H9 (cell line): Measurements from ENCODE around the gene ASTN2. TPM values are rescaled to one million over a fixed set of nuclear protein-coding genes. Genes with fewer than 3 reads are reported as not detected.

Experiments
- DNase-seq: peaks from one replicate; pipeline ENCODE4 v3.0.0-alpha.2; 2017
- H2AFZ ChIP-seq: one replicate; pipeline ENCODE4 v1.6.1; 2013; ENCODE audit warnings: mild to moderate bottlenecking, low read length, control low read depth, moderate library complexity
- H2AK5ac ChIP-seq: 2 replicates; pipeline ENCODE4 v1.6.1; 2013; ENCODE audit warnings: low read length, control low read depth, mixed read lengths; ENCODE audit not compliant: insufficient read length
- H2BK120ac ChIP-seq: one replicate; pipeline ENCODE4 v1.6.1; 2013; ENCODE audit warnings: low read depth, mild to moderate bottlenecking, low read length, control low read depth, inconsistent platforms; ENCODE audit not compliant: poor library complexity, severe bottlenecking
- H2BK12ac ChIP-seq: 2 replicates; pipeline ENCODE4 v1.6.1; 2013; ENCODE audit warnings: low read length, control low read depth, mixed read lengths, low read depth; ENCODE audit not compliant: insufficient read length
- H2BK15ac ChIP-seq: 2 replicates; pipeline ENCODE4 v1.6.1; 2013; ENCODE audit warnings: low read depth, low read length, control low read depth
- H2BK20ac ChIP-seq: one replicate; pipeline ENCODE4 v1.6.1; 2013; ENCODE audit warnings: low read depth, mild to moderate bottlenecking, low read length, control low read depth, inconsistent platforms; ENCODE audit not compliant: poor library complexity, severe bottlenecking
- H2BK5ac ChIP-seq: 2 replicates; pipeline ENCODE4 v1.6.1; 2013; ENCODE audit warnings: low read length, control low read depth, mixed read lengths; ENCODE audit not compliant: insufficient read length
- H3K14ac ChIP-seq: 2 replicates; pipeline ENCODE4 v1.6.1; 2013; ENCODE audit warnings: low read length, control low read depth; ENCODE audit not compliant: insufficient read depth
- H3K18ac ChIP-seq: 2 replicates; pipeline ENCODE4 v1.6.1; 2013; ENCODE audit warnings: low read depth, mild to moderate bottlenecking, mixed read lengths, low read length, control low read depth; ENCODE audit not compliant: insufficient read length
- H3K23ac ChIP-seq: 2 replicates; pipeline ENCODE4 v1.6.1; 2013; ENCODE audit warnings: low read length, control low read depth, mixed read lengths, low read depth; ENCODE audit not compliant: insufficient read length
- H3K23me2 ChIP-seq: 2 replicates; pipeline ENCODE4 v1.6.1; 2013; ENCODE audit warnings: low read depth, mild to moderate bottlenecking, mixed read lengths, low read length, control low read depth; ENCODE audit not compliant: insufficient read length, poor library complexity, severe bottlenecking
- H3K27ac ChIP-seq: 2 replicates; pipeline ENCODE4 v1.5.1; 2013; ENCODE audit warnings: low read length, control low read depth, mixed read lengths, low read depth; ENCODE audit not compliant: insufficient read length
- H3K27me3 ChIP-seq: 2 replicates; pipeline ENCODE4 v1.6.1; 2013; ENCODE audit warnings: low read length, control low read depth, inconsistent platforms; ENCODE audit not compliant: insufficient read depth
- H3K4ac ChIP-seq: 2 replicates; pipeline ENCODE4 v1.6.1; 2013; ENCODE audit warnings: low read depth, mild to moderate bottlenecking, control low read depth, inconsistent platforms, low read length, moderate library complexity
- H3K4me1 ChIP-seq: 2 replicates; pipeline ENCODE4 v1.6.1; 2013; ENCODE audit warnings: low read length, control low read depth, inconsistent platforms; ENCODE audit not compliant: insufficient read depth
- H3K4me2 ChIP-seq: 2 replicates; pipeline ENCODE4 v1.6.1; 2013; ENCODE audit warnings: low read length, control low read depth, mixed read lengths; ENCODE audit not compliant: insufficient read length, insufficient read depth
- H3K56ac ChIP-seq: 2 replicates; pipeline ENCODE4 v1.6.1; 2013; ENCODE audit warnings: low read depth, mild to moderate bottlenecking, mixed read lengths, low read length, control low read depth; ENCODE audit not compliant: insufficient read length
- H3K79me1 ChIP-seq: 2 replicates; pipeline ENCODE4 v1.6.1; 2013; ENCODE audit warnings: low read depth, mild to moderate bottlenecking, moderate library complexity, low read length, control low read depth, inconsistent platforms; ENCODE audit not compliant: insufficient read depth, poor library complexity, severe bottlenecking
- H3K79me2 ChIP-seq: 2 replicates; pipeline ENCODE4 v1.6.1; 2013; ENCODE audit warnings: low read length, control low read depth, inconsistent platforms; ENCODE audit not compliant: insufficient read depth
- H3K9ac ChIP-seq: 2 replicates; pipeline ENCODE4 v1.6.1; 2013; ENCODE audit warnings: low read length, control low read depth, mixed read lengths; ENCODE audit not compliant: insufficient read length; ENCODE audit errors: extremely low read depth
- H3K9me3 ChIP-seq: one replicate; pipeline ENCODE4 v1.6.1; 2013; ENCODE audit warnings: low read depth, low read length, inconsistent platforms; ENCODE audit not compliant: control insufficient read depth
- H3T11ph ChIP-seq: one replicate; pipeline ENCODE4 v1.6.1; 2013; ENCODE audit warnings: mild to moderate bottlenecking, low read length, control low read depth, inconsistent platforms
- H4K20me1 ChIP-seq: one replicate; pipeline ENCODE4 v1.6.1; 2013; ENCODE audit not compliant: control insufficient read depth, insufficient read length, insufficient read depth
- H4K5ac ChIP-seq: 2 replicates; pipeline ENCODE4 v1.6.1; 2013; ENCODE audit warnings: low read depth, mild to moderate bottlenecking, mixed read lengths, low read length, control low read depth; ENCODE audit not compliant: insufficient read length
- H4K8ac ChIP-seq: replicated peaks from 2 replicates; pipeline ENCODE4 v1.6.1; 2013; ENCODE audit warnings: low read length, control low read depth, mixed read lengths, low read depth; ENCODE audit not compliant: insufficient read length
- H4K91ac ChIP-seq: 2 replicates; pipeline ENCODE4 v1.6.1; 2013; ENCODE audit warnings: low read depth, mild to moderate bottlenecking, moderate library complexity, mixed read lengths, low read length, control low read depth; ENCODE audit not compliant: insufficient read length
- H3K27ac Mint-ChIP-seq, 3 experiments: 2 replicates in 2 of 3; 3 replicates in 1 of 3; pipeline ENCODE4 v1.8.0; 2020 to 2021; ENCODE audit warnings: mixed read lengths in 3 of 3, mild to moderate bottlenecking in 1 of 3, moderate library complexity in 1 of 3
- H3K27me3 Mint-ChIP-seq: 2 replicates; pipeline ENCODE4 v1.8.0; 2021; ENCODE audit warnings: low read depth, mild to moderate bottlenecking, moderate library complexity, mixed read lengths
- H3K36me3 Mint-ChIP-seq, 3 experiments: 2 replicates in 2 of 3; 3 replicates in 1 of 3; pipeline ENCODE4 v1.8.0; 2020 to 2021; ENCODE audit warnings: low read depth in 3 of 3, mixed read lengths in 3 of 3; ENCODE audit not compliant: insufficient read depth in 1 of 3
- H3K4me1 Mint-ChIP-seq, 2 experiments: 2 replicates each; pipeline ENCODE4 v1.8.0; 2020; ENCODE audit warnings: mixed read lengths in 2 of 2
- H3K4me3 Mint-ChIP-seq, 2 experiments: 2 replicates in 1 of 2; 3 replicates in 1 of 2; pipeline ENCODE4 v1.8.0; 2020 to 2021; ENCODE audit warnings: mild to moderate bottlenecking in 2 of 2, mixed read lengths in 2 of 2, moderate library complexity in 1 of 2
- H3K9me3 Mint-ChIP-seq, 2 experiments: 2 replicates in 1 of 2; 3 replicates in 1 of 2; pipeline ENCODE4 v1.8.0; 2020; ENCODE audit warnings: mild to moderate bottlenecking in 2 of 2, mixed read lengths in 2 of 2, moderate library complexity in 1 of 2
- WGBS: extraction: QIAGEN DNeasy Blood & Tissue Kit; methylation state at CpG from one replicate; pipeline ENCODE4 v1.1.7; 2013; ENCODE audit warnings: missing lambda C conversion rate, low lambda C conversion rate, mixed read lengths; ENCODE audit not compliant: insufficient read length; ENCODE audit errors: extremely low coverage; 5-methylcytosine and 5-hydroxymethylcytosine counted together
- total RNA-seq: library from RNA; stranded (reverse); gene quantifications from 2 replicates; pipeline ENCODE4 v1.2.1, GENCODE V29; 2021
- TF ChIP-seq, protein P1 (sequence below): fragments of 200-600 bp; sonication (generic); conservative IDR thresholded peaks from 3 replicates; pipeline ENCODE4 v1.8.0; 2021; ENCODE audit warnings: antibody characterized with exemption, mild to moderate bottlenecking

The ASTN2 gene
- total RNA-seq, 1 experiment from 2014 or later, result 9.7 TPM

DNA sequence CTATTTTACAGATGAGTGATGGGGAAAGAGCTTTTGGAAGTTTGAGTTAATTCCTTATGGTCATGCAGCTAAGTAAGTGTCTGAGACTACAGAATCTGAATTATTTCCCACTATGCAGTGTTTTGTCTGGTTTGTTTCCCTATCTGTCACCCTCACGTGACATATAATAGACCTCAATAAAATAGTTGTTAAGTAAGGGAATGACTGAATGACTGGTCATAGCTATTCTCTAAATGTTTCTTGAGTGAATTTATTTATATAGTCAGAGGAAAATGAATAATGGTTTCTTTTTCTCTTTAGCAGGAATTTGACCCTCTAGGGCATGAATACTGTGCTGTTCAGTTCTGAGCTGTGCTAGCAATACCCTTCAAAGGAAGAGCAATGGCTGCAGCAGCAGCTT is 717.5 kb downstream of the ASTN2 start:
- no peak overlapping the region for H3K9ac ChIP-seq
- no peak overlapping the region for H3K4me2 ChIP-seq

More for the DNA sequence above, 717.5 kb downstream of the ASTN2 start:
- Histone ChIP-seq H2BK12ac (no peak overlapping the region), H3K4ac (no peak overlapping the region), H4K91ac (no peak overlapping the region), H3K27me3 (no peaks in the 10 kb centered on the region), H4K5ac (no peak overlapping the region), H2BK120ac (no peak overlapping the region), H3K4me1 (0 out of 2 replicates have a peak, but pooled peaks cover 3% of the 10 kb centered on the region), H3K27ac (no peak overlapping the region), H3K56ac (no peak overlapping the region), H3T11ph (no peak overlapping the region), H2AFZ (no peak overlapping the region), H4K20me1 (no peaks in the 10 kb centered on the region), H4K8ac (no peak overlapping the region), H3K79me2 (no peaks in the 10 kb centered on the region), H3K14ac (no peak overlapping the region), H3K79me1 (no peaks in the 10 kb centered on the region), H3K23ac (no peak overlapping the region), H2AK5ac (no peak overlapping the region), H3K9me3 (no peaks in the 10 kb centered on the region), H3K23me2 (no peaks in the 10 kb centered on the region), H2BK20ac (no peak overlapping the region), H2BK15ac (no peak overlapping the region), H2BK5ac (no peak overlapping the region), H3K18ac (no peak overlapping the region)
- Mint-ChIP-seq H3K9me3 (no peaks in the 10 kb centered on the region), H3K4me3 (no peak overlapping the region), H3K36me3 (peaks cover 14 to 34% (median 32%) of the 10 kb centered on the region in 3 experiments), H3K27me3 (no peaks in the 10 kb centered on the region), H3K27ac (no peak overlapping the region), H3K4me1 (no peaks in the 10 kb centered on the region)
- TF ChIP-seq, protein P1, sequence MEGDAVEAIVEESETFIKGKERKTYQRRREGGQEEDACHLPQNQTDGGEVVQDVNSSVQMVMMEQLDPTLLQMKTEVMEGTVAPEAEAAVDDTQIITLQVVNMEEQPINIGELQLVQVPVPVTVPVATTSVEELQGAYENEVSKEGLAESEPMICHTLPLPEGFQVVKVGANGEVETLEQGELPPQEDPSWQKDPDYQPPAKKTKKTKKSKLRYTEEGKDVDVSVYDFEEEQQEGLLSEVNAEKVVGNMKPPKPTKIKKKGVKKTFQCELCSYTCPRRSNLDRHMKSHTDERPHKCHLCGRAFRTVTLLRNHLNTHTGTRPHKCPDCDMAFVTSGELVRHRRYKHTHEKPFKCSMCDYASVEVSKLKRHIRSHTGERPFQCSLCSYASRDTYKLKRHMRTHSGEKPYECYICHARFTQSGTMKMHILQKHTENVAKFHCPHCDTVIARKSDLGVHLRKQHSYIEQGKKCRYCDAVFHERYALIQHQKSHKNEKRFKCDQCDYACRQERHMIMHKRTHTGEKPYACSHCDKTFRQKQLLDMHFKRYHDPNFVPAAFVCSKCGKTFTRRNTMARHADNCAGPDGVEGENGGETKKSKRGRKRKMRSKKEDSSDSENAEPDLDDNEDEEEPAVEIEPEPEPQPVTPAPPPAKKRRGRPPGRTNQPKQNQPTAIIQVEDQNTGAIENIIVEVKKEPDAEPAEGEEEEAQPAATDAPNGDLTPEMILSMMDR, result no peak
- DNase-seq, result no peak
- no CpG with 5 or more reads among the region's 1 CpG for WGBS
